ENCODE measurements around the gene SDK1.

DNA sequence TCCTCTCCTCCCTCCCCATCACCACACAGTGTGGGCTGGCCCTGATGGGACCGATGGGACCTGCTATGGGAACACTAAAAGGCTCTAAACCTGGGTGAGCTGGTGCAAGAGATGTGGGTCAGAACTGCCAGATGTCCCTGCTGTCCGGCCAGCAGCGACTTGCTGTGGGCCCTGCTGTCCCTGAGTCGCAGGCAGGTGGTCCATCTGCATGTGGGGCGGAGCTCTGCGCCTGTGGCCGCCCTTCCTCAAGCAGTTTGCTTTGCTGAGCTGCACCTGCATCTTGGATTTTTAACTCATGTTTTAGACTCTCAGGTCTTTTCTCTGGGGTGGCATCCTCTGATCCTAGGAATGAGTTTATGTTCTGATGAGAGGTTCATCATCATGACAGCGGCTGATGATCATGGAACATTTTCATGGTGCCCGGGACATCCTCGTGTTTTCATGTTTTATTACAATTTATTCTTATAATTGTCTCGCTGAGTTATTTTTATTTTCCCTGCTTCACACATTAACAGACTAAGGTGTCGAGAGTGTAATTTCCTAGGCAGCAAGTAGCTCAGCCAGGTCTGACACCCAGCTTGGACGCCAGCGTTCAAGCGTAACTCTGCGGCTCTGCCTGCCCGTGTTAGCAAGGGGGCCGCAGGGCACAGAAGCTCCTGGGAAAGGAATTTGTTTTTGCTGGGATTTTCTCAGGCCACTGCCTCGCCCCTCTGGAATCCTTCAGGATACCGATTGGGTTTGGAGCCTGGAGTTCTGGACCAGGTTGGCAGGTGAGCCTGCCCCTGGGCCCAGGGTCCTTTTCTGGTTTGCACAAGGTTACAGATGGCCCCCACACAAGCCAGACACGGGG, 765.8 kb downstream of the SDK1 start:
- TF ChIP-seq, protein P1, sequence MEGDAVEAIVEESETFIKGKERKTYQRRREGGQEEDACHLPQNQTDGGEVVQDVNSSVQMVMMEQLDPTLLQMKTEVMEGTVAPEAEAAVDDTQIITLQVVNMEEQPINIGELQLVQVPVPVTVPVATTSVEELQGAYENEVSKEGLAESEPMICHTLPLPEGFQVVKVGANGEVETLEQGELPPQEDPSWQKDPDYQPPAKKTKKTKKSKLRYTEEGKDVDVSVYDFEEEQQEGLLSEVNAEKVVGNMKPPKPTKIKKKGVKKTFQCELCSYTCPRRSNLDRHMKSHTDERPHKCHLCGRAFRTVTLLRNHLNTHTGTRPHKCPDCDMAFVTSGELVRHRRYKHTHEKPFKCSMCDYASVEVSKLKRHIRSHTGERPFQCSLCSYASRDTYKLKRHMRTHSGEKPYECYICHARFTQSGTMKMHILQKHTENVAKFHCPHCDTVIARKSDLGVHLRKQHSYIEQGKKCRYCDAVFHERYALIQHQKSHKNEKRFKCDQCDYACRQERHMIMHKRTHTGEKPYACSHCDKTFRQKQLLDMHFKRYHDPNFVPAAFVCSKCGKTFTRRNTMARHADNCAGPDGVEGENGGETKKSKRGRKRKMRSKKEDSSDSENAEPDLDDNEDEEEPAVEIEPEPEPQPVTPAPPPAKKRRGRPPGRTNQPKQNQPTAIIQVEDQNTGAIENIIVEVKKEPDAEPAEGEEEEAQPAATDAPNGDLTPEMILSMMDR (IDR thresholded peaks at IDR 0.05; ENCODE audit: low read depth, low read length, poor library complexity, severe bottlenecking) = no peak
- TF ChIP-seq EZH2phosphoT487 (IDR thresholded peaks at IDR 0.05; ENCODE audit: borderline replicate concordance, low read length) = no peak

All from DOHH2 (cell line).